ENCODE measurements around the gene SLC2A8.

- no peak for TF ChIP-seq EZH2 (IDR thresholded peaks at IDR 0.05; ENCODE audit: insufficient read depth, poor library complexity, severe bottlenecking)
- TF ChIP-seq EZH2phosphoT487 (IDR thresholded peaks at IDR 0.05; ENCODE audit: insufficient read depth, low read depth), result no peak
Observed at GRCh38 chr9:127397646-127398274, 791 bp downstream of the SLC2A8 start.

Measured in GM23248 (cell line).